ENCODE measurements around the gene GET4.
A peak's percentile ranks its signal among the peaks of the same experiment; 100 is the strongest.
"Not testable (repeated sequence)": the region's sequence is repeated elsewhere in the genome, so short reads cannot be mapped to it uniquely, and the experiment has no call there.

Gene GET4

DNA sequence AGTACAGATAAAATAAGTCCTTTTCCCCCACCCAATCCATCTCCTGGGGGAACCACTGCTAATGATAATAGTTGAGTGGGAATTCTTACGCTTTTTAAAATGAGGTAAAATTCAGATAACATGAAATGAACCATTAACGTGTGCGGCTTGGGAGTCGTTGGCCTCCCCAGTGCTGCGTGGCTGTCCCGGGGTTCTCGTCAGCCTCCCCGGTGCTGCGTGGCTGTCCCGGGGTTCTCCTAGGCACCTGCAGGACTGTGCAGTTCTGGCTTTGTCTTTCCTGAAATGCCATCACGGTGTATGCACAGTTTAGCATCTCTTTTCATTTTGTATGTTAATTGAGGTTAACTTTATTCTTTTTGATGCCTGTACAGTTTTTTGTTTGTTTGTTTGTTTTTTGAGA lies 30.6 kb upstream of the GET4 start:
- no peak for DNase-seq (ENCODE audit: low read depth)

DNA sequence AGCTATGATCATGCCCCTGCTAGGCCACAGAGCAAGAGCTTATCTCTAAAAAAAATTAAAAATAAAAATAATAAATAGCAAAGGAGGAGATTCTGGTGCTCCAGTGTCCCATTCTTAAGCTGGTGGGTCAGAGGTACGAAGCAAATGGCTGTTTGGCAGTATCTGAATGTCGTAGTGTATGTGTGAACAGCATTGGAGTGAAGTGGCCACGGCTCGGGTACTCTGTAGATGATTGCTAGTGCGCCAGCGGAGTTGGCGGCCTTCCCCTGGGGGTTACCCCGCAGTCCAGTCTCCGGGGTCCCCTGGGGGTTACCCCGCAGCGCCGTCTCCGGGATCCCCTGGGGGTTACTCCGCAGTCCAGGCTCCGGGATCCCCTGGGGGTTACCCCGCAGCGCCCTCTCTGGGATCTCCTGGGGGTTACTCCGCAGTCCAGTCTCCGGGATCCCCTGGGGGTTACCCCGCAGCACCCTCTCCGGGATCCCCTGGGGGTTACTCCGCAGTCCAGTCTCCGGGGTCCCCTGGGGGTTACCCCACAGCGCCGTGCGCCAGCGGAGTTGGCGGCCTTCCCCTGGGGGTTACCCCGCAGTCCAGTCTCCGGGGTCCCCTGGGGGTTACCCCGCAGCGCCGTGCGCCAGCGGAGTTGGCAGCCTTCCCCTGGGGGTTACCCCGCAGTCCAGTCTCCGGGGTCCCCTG lies 29.2 kb upstream of the GET4 start:
- not testable (repeated sequence) for DNase-seq (ENCODE audit: low read depth)

DNA sequence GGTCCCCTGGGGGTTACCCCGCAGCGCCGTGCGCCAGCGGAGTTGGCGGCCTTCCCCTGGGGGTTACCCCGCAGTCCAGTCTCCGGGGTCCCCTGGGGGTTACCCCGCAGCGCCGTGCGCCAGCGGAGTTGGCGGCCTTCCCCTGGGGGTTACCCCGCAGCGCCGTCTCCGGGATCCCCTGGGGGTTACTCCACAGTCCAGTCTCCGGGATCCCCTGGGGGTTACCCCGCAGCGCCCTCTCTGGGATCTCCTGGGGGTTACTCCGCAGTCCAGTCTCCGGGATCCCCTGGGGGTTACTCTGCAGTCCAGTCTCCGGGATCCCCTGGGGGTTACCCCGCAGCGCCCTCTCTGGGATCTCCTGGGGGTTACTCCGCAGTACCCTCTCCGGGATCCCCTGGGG lies 28.6 kb upstream of the GET4 start:
- DNase-seq (ENCODE audit: low read depth) = not testable (repeated sequence)

DNA sequence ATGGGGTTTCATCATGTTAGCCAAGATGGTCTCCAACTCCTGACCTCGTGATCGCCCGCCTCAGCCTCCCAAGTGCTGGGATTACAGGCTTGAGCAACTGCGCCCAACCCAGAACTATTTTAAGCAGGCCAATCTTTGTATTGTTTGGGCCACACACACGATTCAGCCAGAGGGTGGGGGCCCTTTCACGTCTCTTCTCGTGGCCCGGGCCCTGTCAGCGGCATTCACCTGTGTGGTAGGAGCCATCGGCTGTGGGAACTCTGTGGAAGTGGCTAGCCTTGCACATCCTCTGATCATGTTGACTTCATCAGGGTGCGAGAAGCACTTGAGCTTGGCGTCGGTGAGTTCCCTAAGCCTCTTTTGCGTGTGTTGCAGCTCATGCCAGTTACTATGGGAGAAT lies 27.2 kb upstream of the GET4 start:
- no peak for DNase-seq (ENCODE audit: low read depth)

DNA sequence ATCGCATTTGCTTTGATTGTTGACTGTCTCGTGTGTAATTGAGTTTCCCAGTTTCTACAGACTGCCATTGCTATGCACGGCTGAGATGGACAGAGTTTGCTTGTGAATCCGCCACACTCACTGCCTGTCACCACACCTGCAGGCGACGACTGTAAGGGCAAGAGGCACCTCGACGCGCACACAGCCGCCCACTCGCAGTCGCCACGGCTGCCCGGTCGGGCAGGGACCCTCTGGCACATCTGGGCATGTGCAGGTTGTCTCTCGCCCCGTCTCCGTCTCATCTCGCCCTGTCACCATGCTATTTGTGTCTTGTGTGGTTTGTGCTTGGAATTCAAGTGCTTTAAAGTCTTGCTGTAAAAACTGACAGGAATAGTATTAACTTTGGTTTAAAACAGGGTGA lies 26.6 kb upstream of the GET4 start:
- no peak for DNase-seq (ENCODE audit: low read depth)

DNA sequence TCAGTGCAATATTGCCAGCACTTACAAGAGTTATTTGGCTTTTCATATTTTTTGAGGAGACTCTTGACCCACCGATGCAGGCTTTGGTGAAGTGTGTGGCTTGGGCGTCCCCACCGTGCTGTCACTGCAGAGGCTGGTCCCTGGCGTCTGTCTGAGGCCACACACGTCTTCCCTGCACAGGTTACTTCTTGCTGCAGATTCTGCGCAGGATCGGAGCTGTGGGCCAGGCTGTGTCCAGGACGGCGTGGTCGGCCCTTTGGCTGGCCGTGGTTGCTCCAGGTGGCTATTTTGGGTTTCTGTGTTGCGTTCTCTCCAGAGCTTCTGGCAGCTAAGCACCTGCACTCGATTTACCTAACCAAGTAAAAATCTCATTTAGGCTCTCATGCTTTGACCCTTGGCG lies 25.1 kb upstream of the GET4 start:
- DNase-seq (ENCODE audit: low read depth) = no peak

DNA sequence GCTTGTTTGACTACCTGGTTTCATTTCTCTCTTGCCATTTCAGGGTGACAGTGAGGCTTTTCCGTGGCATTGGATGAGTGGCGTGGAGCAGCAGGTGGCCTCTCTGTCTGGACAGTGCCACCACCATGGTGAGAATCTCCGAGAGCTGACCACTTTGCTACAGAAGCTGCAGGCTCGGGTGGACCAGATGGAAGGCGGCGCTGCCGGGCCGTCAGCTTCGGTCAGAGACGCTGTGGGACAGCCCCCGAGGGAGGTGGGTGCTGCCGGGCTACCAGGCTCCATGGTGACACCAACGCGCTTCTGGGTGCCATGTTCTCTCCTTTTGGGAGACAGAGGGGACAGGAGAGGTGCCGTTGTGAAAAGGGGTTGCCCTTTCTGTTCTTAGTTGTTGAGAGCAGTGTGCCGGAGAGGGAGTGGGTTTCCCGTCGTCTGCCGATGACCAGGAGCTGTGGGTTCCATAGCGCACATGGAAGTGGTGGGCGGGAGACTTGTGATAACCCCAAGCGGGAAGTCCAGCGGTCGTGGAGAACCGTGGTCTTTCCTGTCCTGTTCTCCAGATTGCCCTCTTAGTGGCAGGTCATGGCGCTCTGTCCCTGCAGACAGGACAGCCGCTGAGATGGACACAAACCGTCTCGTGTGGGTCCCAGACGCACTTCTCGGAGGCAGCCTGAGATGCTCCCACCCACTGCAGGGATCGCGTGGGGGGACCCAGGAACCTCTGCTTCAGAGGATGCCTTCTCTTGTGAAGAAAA lies 22.8 kb upstream of the GET4 start:
- DNase-seq (ENCODE audit: low read depth) = no peak

DNA sequence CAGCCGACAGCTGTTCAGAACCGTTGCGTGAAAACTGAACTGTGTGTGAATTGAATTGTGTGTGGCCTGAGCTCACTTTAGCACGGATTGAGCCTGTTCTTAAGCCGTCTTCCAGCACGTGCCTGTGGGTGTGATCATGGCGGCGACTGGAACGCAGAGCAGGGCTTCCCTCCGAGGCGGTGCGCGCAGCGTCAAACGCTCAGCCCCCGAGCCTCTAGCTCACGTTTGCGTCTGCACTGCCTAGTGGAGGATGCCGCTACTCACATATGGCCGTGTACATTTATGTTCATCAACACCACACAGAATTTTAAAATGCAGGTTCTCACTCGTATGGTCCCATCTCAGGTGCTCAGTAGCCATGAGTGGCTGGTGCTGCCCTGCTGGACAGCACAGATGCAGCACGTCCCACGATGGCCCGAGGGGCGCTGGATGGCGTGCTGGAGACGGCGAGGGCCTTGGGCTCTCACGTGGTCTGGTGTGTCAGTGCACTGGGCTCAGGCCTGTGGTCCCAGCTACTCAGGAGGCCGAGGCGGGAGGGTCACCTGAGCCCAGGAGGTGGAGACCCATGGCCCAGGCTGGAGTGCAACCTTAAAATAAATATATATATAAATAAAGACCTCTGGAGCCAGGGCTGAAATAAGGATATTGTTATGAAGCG lies 22.1 kb upstream of the GET4 start:
- no peak for DNase-seq (ENCODE audit: low read depth)

DNA sequence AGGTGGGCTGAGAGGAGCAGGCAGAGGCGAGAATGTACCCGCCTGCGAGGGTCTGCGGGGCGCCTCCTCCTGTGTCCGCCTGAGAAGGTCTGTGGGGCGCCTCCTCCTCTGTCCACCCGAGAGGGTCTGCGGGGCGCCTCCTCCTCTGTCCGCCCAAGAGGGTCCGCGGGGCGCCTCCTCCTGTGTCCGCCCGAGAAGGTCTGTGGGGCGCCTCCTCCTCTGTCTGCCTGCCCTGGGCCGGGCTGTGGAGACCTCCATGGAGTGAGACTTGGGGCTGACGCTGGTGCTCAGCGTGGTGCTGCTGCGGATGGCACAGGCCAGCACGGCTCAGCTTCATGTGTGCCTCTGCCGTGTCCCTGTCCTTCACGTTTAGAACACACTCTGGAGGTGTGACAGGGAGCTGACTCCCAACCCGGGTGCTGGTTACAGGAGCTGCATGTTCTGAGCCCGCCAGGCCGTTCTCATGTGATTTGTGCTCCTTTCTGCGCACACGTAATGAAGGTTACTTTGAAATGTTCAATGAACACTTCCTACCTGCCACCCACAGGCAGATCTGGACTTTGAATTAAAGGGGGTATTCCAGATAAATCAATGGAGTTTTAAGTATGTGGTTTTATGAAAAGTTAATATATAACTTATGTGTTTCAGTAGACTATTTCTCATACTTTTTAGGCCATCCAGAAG lies 20.5 kb upstream of the GET4 start:
- no peak for DNase-seq (ENCODE audit: low read depth)

DNA sequence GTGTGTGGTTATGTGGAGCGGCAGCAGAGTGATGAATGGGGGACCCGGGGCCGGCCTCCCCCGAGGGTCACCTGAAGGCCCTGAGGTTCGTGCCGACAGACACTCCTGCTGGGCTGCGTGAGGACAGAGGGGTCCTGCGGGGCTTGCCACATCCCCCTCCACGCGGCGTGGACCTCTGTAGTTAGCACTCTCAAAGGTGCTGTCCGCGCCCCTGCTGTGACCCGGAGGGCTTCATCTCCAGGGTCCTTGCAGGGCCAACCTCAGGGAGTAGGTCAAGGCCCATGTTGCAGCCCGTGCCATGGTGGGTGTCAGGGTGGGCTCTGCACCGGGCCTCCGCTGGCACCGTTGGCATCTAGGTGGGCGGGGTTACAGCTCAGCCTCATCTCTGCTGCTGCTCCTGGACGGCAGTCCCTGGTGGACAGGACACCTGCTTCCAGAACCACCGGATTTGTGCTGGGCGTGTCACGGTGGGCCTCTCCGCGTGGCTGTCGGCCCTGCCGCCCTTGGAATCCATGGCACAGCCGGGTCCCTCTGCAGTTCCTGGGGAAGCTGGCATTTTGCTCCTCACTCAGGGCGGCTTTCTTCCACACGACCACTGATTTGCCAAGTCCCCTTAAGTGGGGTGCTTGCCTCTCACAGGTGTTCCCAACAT lies 19.8 kb upstream of the GET4 start:
- DNase-seq (ENCODE audit: low read depth) = no peak

DNA sequence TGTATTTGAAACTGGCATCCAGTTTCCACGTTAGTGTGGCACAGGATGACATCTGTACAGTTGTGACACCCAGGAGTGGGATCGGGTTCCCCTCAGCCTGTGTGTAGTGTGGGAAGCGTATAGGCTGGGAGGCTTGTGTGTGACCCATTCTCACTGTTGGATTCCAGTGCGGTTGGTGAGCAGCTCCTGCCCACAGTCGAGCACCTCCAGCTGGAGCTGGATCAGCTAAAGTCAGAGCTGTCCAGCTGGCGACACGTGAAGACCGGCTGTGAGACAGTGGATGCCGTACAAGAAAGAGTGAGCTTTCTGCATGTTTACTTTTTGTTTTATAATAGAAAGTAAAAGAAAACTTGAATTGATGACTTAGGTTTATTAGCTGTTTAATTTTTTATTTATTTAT lies 18.7 kb upstream of the GET4 start:
- no peak for DNase-seq (ENCODE audit: low read depth)

DNA sequence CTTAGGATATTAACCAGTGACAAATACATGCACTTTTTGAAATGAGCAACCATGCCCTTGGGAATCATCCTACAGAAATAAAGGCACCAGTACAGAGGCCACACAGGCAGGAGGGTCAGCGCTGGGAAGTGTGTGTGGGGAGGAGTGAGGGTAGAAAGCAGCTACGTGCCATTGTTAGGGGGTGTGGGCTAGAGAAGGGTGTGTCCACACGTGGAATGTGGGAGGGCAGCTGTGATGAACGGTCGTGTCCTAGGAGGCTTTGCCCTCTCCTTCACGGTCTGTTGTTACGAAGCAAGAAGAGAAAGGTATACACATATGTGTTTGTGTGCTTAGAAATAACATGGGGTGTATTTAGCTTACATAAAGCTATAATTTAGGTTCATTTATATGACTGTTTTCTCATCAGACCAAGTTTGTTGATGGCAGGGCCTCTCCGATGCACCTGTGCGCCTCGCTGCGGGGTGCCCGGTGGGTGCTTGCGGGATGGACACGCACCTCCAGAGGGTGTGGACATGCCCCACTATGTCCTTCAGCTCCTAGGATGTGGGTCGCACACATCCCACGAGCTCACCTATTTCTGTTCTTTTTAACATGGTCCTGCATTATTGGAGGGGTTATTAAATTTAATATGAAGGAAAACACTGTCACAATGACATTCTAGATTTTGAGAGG lies 16.9 kb upstream of the GET4 start:
- DNase-seq (ENCODE audit: low read depth) = no peak

DNA sequence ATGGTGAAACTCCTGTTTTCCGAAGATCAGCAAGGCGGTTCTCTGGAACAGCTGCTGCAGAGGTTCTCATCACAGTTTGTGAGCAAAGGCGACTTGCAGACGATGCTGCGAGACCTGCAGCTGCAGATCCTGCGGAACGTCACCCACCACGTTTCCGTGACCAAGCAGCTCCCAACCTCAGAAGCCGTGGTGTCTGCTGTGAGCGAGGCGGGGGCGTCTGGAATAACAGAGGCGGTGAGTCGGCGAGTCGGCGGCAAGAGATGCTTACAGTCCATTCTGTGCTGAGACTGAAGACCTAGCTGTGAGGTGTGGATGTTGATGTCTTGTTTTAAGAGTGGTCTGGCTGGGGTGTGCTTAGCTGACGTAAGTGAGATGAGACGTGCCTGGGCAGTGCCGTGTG lies 16.2 kb upstream of the GET4 start:
- DNase-seq (ENCODE audit: low read depth) = no peak

DNA sequence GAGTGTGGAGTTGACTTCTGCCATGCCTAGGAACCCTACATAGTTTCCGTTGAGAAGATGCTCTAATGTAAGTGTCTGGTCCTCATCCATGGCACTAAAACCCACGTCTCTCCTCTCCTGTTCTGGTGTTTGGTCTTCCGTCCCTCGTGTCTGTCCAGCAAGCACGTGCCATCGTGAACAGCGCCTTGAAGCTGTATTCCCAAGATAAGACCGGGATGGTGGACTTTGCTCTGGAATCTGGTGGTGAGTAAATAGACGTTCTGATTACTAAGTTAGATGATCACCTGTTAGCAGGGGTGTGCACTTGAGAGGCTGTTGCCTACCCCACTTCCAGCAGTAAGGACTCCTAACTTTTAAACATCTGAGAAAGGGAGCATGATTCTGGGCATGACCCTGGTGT lies 15.1 kb upstream of the GET4 start:
- no peak for DNase-seq (ENCODE audit: low read depth)

DNA sequence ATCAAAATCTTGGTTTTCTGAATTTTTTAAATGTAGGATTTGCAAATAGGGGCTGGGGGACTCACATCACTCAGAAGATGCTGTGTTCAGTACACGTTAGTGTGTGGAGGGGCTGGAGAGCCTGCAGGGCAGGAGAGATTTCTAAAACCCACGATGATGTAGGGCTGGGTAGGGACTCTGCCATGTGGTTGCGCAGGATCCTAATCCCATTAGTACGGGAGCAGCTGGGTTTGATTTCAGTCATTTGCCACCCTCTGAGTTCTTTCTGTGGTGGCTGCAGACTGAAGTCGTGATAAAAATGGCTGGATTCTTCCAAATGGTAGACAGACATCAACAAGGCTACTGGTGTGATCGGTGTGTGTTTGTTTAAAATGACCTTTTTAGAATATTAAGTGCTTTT lies 14.2 kb upstream of the GET4 start:
- DNase-seq (ENCODE audit: low read depth) = no peak

DNA sequence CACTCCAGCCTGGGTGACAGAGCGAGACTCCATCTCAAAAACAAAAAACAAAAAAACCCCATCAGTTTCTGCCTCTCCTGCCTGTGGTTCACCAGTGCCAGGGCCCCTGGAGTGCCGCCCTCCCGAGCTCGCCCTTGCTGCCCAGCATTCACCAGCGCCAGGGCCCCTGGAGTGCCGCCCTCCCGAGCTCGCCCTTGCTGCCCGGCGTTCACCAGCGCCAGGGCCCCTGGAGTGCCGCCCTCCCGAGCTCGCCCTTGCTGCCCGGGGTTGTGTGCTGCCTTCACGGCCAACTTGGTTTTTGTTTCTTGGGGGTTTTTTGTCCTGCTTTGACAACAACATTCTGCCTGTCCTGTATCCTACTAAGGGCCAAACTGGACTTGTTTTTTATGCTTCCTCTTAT lies 13.2 kb upstream of the GET4 start:
- no peak for DNase-seq (ENCODE audit: low read depth)

DNA sequence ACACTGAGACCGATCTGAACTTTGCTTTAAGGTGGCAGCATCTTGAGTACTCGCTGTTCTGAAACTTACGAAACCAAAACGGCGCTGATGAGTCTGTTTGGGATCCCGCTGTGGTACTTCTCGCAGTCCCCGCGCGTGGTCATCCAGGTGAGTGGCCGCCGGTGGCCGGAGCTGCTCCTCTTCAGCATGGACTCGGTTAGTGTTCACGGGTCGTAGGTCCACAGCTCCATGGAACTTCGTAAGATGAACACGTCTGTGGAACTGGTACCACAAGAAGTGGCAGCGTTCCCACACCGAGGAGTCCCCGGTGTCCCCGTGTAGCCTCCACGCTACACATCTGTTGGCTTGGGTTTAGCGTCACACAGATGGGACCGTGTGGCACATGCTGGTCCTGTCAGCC lies 10.4 kb upstream of the GET4 start:
- no peak for DNase-seq (ENCODE audit: low read depth)

DNA sequence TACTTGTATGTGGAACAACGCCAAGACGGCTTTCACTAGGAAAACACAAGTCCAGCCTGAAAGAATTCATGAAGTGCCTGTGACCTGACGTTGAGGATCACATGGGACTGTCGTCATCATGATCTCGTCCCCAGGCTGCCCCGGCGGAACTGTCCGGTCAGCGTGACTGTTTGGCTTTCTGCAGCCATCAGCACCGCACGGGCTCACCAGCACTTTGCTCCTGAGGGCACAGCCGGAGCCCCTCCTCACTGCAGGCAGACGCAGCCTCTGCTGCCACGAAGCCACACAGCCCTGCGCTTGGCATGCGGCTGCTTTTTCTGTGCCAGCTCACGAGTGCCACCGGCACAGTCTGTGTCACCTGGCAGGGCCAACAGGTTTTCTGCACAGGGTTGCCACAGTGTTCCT lies 9.4 kb upstream of the GET4 start:
- peak; percentile 85 for DNase-seq (ENCODE audit: low read depth)

DNA sequence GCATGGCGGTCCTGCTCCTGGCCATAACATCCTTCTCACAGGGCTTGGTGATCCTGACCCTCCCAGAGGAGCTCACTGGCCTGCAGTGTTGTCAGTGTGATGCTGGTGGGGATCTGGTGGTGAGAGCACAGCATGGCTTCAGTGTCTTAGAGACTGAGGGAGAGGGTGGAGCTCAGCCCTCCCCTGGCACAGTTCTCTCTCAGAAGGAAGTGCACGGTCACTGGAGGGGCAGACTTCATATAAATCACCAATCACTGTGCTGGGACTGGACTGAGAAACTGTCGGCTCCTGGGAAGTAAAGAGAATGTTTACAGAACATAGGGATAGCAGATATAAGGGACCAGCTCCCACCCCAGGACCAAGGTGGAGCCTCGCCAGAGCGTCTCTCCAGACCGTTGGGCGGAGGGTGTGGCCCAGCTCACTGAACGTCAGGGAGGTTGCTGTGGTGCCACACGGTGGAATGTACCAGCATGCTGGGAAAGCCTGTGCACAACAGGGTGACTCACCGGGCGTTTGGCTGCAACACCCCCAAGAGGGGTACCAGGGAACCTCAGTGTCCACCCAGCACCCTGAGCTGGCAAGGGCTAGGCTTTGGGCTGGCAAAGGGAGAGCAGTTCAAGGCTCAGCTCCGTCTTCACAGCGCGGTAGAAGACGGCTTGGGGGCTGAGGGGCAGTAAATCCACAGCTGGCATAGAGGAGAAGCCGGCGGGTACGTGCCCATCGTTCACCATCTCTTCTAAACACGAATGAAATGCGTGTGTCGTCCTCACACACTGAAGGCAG lies 8.8 kb upstream of the GET4 start:
- DNase-seq (ENCODE audit: low read depth) = peak; percentile 74

DNA sequence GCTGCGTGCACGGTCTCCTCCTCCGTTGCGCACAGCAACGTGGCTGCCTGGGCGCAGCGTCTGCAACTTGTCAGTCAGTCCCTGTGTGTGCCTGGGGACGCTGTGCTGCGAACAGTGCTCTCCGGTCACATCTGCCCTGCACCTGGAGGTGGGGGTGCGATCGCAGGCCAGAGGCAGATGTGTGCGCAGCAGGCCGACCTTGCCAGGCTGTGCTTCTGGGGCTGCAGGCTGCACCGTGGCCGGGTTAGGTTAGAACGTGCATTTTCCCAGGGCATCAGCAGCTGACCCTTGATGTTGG lies 8.2 kb upstream of the GET4 start:
- no peak for DNase-seq (ENCODE audit: low read depth)

DNA sequence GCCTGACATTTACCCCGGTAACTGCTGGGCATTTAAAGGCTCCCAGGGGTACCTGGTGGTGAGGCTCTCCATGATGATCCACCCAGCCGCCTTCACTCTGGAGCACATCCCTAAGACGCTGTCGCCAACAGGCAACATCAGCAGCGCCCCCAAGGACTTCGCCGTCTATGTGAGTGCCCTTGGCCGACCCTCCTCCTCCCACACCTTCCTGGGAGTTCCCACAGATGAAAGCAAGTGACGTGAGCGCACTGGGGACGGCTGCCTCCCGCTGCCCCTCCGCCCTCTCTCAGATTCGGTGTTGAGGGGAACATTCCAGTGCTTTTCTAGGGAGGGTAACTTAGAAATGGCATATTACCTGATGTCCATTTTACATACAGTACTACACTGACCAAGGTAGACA lies 7.0 kb upstream of the GET4 start:
- no peak for DNase-seq (ENCODE audit: low read depth)
